MM.1S (cell line): ENCODE data around the gene ZNF362.

Source experiments
- DNase-seq: peaks from one replicate; pipeline ENCODE4 v3.0.0-alpha.2; 2015
- H2AFZ ChIP-seq: fragments of 300-600 bp; sonication (generic); 2 replicates; pipeline ENCODE4 v1.6.0; 2016; ENCODE audit warnings: antibody characterized with exemption, low read length
- H3F3A ChIP-seq: fragments of 300-600 bp; sonication (generic); 2 replicates; pipeline ENCODE4 v1.6.1; 2016; ENCODE audit warnings: mild to moderate bottlenecking, antibody characterized with exemption, low read length, moderate library complexity, mixed read lengths; ENCODE audit not compliant: insufficient read depth
- H3K27ac ChIP-seq: fragments of 300-600 bp; sonication (generic); 2 replicates; pipeline ENCODE4 v1.5.1; 2016; ENCODE audit warnings: mild to moderate bottlenecking, low read length
- H3K27me3 ChIP-seq: fragments of 300-600 bp; sonication (generic); replicated peaks from 2 replicates; pipeline ENCODE4 v1.6.0; 2016; ENCODE audit warnings: low read length; ENCODE audit not compliant: insufficient read depth
- H3K36me3 ChIP-seq: fragments of 300-600 bp; sonication (generic); replicated peaks from 2 replicates; pipeline ENCODE4 v1.6.1; 2016; ENCODE audit warnings: mild to moderate bottlenecking, low read length, mixed read lengths; ENCODE audit not compliant: insufficient read depth
- H3K4me1 ChIP-seq: fragments of 300-600 bp; sonication (generic); 2 replicates; pipeline ENCODE4 v1.6.1; 2016; ENCODE audit warnings: low read length, mixed read lengths
- H3K4me2 ChIP-seq: fragments of 300-600 bp; sonication (generic); 2 replicates; pipeline ENCODE4 v1.6.0; 2016; ENCODE audit warnings: low read depth, low read length
- H3K4me3 ChIP-seq: fragments of 300-600 bp; sonication (generic); 2 replicates; pipeline ENCODE4 v1.5.1; 2016; ENCODE audit warnings: low read length, mixed read lengths
- H3K79me2 ChIP-seq: fragments of 300-600 bp; sonication (generic); 2 replicates; pipeline ENCODE4 v1.6.1; 2016; ENCODE audit warnings: mixed run types, low read length, mixed read lengths
- H3K9ac ChIP-seq: fragments of 300-600 bp; sonication (generic); 2 replicates; pipeline ENCODE4 v1.6.1; 2016; ENCODE audit warnings: low read length, mixed read lengths
- H3K9me2 ChIP-seq: fragments of 300-600 bp; sonication (generic); replicated peaks from 2 replicates; pipeline ENCODE4 v1.6.1; 2016; ENCODE audit warnings: mild to moderate bottlenecking, low read length, mixed read lengths; ENCODE audit not compliant: insufficient read depth
- H3K9me3 ChIP-seq: fragments of 300-600 bp; sonication (generic); replicated peaks from 2 replicates; pipeline ENCODE4 v1.6.1; 2016; ENCODE audit warnings: mild to moderate bottlenecking, low read length, mixed read lengths; ENCODE audit not compliant: insufficient read depth
- H4K20me1 ChIP-seq: fragments of 300-600 bp; sonication (generic); 2 replicates; pipeline ENCODE4 v1.6.1; 2016; ENCODE audit warnings: mild to moderate bottlenecking, low read length, moderate library complexity, mixed read lengths; ENCODE audit not compliant: insufficient read depth
- EZH2 ChIP-seq: fragments of 300-600 bp; sonication (generic); optimal IDR thresholded peaks from 2 replicates; pipeline ENCODE3; 2017; ENCODE audit warnings: low read depth, mild to moderate bottlenecking, antibody characterized with exemption, low read length, mixed read lengths
- EZH2phosphoT487 ChIP-seq: fragments of 300-600 bp; sonication (generic); IDR thresholded peaks from 2 replicates; pipeline ENCODE4 v1.6.1; 2018; ENCODE audit warnings: antibody characterized with exemption, low read length
- TF ChIP-seq, protein P1 (sequence below): fragments of 300-600 bp; sonication (generic); IDR thresholded peaks from 2 replicates; pipeline ENCODE4 v1.5.1; 2016; ENCODE audit warnings: antibody characterized with exemption, low read length, mixed read lengths

Gene ZNF362

DNA sequence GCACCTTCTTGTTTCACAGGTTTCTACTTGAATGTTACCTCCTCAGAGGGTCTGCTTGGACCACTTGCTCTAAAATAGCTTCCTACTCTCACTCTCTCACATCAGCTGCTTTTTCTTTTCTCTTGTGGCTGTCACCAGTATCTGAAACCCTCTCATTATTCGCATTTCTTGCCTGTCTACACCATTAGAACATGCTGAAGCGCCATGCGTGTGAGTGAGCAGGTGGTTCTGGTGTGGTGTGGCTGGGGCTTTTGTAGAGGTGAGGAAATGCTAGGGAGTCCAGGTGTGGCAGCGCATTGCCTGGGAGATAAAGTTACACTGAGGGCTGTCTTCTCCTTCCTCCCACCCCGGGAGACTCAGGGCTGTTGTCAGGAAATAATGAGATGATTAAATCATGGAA is 4.1 kb downstream of the ZNF362 start:
- DNase-seq, result no peak
- Histone ChIP-seq H3K4me3 (no peak overlapping the region), H3K4me1 (no peaks in the 10 kb centered on the region), H3F3A (no peaks in the 10 kb centered on the region), H3K27ac (no peak overlapping the region), H3K9me2 (no peaks in the 10 kb centered on the region), H4K20me1 (no peaks in the 10 kb centered on the region), H3K79me2 (no peaks in the 10 kb centered on the region), H3K36me3 (no peaks in the 10 kb centered on the region), H3K27me3 (no peaks in the 10 kb centered on the region), H3K9me3 (no peaks in the 10 kb centered on the region), H3K4me2 (no peak overlapping the region), H2AFZ (no peak overlapping the region), H3K9ac (no peak overlapping the region)
- TF ChIP-seq EZH2phosphoT487, result no peak
- no peak for TF ChIP-seq EZH2

DNA sequence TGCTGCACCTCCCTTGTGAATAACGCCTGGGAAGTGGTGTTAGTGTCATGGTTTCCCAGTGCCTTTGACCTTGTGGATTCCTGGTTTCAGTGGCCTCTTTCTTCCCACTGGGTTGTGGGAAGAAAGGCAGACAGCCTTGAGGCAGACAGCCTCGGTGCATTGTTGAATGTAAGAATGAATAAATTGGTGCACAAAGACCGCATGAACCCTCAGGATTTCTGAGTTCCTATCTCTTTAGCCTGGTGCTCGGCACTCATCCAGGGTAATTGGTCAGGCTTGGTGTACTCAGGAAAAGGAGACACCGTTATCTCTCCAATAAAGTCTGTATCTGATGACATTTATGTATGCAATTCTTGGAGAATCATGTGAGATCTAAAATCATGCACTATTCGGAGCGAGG is 5.1 kb downstream of the ZNF362 start:
- Histone ChIP-seq H3K27me3 (no peaks in the 10 kb centered on the region), H3K79me2 (no peaks in the 10 kb centered on the region), H3K4me3 (no peak overlapping the region), H4K20me1 (no peaks in the 10 kb centered on the region), H3F3A (no peaks in the 10 kb centered on the region), H3K9me2 (no peaks in the 10 kb centered on the region), H3K4me1 (no peaks in the 10 kb centered on the region), H3K4me2 (no peak overlapping the region), H3K9ac (no peak overlapping the region), H3K27ac (no peak overlapping the region), H3K9me3 (no peaks in the 10 kb centered on the region), H2AFZ (no peak overlapping the region), H3K36me3 (no peaks in the 10 kb centered on the region)
- TF ChIP-seq EZH2, result no peak
- TF ChIP-seq, protein P1, sequence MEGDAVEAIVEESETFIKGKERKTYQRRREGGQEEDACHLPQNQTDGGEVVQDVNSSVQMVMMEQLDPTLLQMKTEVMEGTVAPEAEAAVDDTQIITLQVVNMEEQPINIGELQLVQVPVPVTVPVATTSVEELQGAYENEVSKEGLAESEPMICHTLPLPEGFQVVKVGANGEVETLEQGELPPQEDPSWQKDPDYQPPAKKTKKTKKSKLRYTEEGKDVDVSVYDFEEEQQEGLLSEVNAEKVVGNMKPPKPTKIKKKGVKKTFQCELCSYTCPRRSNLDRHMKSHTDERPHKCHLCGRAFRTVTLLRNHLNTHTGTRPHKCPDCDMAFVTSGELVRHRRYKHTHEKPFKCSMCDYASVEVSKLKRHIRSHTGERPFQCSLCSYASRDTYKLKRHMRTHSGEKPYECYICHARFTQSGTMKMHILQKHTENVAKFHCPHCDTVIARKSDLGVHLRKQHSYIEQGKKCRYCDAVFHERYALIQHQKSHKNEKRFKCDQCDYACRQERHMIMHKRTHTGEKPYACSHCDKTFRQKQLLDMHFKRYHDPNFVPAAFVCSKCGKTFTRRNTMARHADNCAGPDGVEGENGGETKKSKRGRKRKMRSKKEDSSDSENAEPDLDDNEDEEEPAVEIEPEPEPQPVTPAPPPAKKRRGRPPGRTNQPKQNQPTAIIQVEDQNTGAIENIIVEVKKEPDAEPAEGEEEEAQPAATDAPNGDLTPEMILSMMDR, result no peak
- TF ChIP-seq EZH2phosphoT487, result no peak
- no peak for DNase-seq

DNA sequence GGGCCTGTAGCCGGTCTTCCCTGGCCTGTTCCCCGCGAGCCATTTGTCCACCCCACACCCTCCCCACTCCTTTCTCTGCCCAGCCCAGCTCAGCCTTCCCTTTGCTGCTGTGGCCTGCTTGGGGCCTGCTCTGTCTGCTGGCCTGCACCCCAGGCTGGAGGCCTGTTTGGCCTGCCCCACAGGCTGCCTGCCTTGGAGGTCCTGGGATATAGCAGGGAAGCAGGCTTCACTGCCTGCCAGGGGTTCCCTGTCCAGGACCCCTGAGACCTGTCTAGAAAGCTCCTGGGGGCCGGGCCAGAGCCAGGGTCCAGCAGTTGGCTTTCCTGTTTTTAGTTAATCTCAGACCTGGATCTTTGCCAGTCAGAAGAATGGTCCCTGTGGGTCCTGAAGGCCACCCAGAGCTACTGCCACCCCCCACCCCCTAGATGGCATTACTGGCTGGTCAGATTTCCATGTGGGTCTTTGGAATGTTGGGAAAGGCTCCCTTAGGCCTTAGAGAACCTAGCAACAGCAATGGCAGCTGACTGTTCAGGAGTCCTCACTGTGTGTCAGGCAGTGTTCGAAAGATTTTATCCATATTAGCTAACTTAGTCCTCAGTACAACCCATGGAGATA is 7.7 kb downstream of the ZNF362 start:
- no peak for DNase-seq

More for the DNA sequence above, 7.7 kb downstream of the ZNF362 start:
- Histone ChIP-seq H3K27ac (no peak overlapping the region), H3K9me3 (no peaks in the 10 kb centered on the region), H3K4me1 (no peaks in the 10 kb centered on the region), H3K36me3 (no peaks in the 10 kb centered on the region), H2AFZ (no peak overlapping the region), H4K20me1 (no peaks in the 10 kb centered on the region), H3K4me3 (no peak overlapping the region), H3K27me3 (no peaks in the 10 kb centered on the region), H3K79me2 (no peaks in the 10 kb centered on the region), H3F3A (no peaks in the 10 kb centered on the region), H3K9me2 (no peaks in the 10 kb centered on the region), H3K9ac (no peak overlapping the region), H3K4me2 (no peak overlapping the region)
- TF ChIP-seq EZH2, result no peak
- no peak for TF ChIP-seq EZH2phosphoT487
- TF ChIP-seq, protein P1, result no peak
